GM12801 (cell line): ENCODE data around the gene MRO.

Experiments used
- TF ChIP-seq, protein P1 (sequence below): IDR thresholded peaks from one replicate; pipeline ENCODE4 v1.5.1; 2011; ENCODE audit warnings: control low read depth; ENCODE audit not compliant: insufficient read length; ENCODE audit errors: extremely low read depth

The MRO gene

DNA sequence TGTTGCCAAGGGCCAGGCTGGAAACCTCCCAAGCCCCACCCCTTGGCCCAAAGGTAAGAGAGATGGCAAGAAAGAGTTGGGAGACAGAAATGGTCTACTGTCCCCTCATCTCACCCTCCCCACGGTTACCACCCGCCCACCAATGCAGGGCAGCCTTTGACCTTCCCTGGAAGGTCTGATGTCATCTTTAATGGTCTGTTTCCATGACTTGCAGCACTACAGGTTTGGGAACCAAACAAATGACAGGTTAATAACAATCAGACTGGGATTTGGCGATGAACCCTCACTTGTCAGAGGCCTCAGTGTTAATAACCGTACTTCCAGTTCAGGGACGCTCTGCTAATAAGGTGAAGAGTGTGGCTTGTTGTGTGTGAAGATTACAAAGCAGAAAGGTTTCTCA is 70.4 kb downstream of the MRO start:
- TF ChIP-seq, protein P1, sequence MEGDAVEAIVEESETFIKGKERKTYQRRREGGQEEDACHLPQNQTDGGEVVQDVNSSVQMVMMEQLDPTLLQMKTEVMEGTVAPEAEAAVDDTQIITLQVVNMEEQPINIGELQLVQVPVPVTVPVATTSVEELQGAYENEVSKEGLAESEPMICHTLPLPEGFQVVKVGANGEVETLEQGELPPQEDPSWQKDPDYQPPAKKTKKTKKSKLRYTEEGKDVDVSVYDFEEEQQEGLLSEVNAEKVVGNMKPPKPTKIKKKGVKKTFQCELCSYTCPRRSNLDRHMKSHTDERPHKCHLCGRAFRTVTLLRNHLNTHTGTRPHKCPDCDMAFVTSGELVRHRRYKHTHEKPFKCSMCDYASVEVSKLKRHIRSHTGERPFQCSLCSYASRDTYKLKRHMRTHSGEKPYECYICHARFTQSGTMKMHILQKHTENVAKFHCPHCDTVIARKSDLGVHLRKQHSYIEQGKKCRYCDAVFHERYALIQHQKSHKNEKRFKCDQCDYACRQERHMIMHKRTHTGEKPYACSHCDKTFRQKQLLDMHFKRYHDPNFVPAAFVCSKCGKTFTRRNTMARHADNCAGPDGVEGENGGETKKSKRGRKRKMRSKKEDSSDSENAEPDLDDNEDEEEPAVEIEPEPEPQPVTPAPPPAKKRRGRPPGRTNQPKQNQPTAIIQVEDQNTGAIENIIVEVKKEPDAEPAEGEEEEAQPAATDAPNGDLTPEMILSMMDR, result no peak

DNA sequence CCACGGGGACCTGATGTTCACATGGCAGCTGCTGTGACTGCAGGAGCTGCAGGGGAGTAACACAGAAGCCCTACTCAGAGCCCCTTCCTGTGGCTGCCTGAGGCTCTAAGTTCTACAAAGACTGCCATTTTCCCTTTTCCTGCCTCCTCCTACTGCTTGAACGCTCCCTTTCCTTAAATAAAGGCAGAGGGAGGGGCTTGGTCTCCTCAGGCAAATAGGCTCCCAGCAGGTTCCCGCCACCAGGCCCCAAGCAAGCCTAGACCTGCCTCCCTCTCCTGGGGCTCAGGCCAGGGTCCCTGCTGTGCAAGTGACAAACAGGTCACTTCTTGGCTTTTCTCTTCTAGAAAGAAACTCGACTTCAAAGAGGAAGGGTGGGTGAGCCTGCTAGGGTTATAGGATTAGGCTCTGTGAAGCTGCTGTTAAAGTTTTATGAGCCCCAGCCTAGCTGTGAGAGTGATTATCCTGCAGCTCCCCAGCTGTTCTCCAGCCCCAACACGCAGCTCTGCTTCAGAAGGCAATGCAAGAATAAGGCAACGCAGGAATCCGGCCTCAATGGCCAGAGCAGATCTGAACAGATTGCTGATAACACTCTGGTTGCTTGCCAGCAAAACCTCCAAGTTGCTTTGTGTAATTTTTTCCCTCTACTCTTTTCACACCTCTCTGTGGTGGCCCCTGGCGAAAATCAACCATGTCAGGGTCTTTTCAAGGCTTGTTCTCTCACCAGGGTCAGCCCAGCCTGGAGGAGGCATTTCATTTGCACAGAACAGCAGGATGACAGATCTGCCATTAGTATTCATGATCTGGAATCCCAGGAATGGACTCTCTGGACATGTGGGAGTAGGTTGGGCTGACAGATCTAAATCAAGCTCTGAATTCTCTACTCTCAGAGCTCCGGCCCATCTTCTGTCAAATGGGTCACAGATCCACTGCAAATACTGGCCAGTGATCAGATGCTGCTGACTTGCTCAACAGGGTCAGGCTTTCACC is 71.3 kb downstream of the MRO start:
- TF ChIP-seq, protein P1, result no peak

- TF ChIP-seq, protein P1, result no peak
Measured at GRCh38 chr18:50747849-50748242, 72.0 kb downstream of the MRO start.

- TF ChIP-seq, protein P1, result no peak
Measured at GRCh38 chr18:50745945-50746344, 73.9 kb downstream of the MRO start.
